Measurements from ENCODE around the gene PASK. TPM values are rescaled to one million over a fixed set of nuclear protein-coding genes. Genes with fewer than 3 reads are reported as not detected.

PASK gene
- total and polyA plus RNA-seq, 2 of the 4 experiments (the other 2 are of a cell fraction) = 4.1 TPM

DNA sequence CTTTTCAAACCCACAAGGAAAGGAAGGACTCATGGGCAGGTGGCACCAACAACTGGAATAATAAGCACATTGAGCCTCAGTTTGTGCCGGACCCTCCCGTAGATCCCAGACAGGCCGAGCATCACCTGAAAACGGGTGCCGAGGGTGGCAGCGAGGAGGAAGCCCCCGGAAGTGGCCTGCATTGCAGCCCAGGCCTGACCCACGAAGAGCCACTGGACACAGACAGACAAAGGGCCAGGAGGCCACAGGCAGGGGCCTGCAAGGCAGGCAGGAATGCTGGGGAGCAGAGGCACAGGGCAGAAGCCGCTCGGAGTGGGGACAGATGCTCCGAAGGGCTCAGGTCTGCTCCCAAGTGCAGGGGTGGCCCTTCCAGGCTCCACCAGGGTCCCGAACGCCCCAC is 78.9 kb downstream of the PASK start:
- no peak overlapping the region for H2BK15ac ChIP-seq (ENCODE audit: low read depth, low read length)
- no peak overlapping the region for H3K56ac ChIP-seq (ENCODE audit: extremely low read depth, insufficient read depth, low read length)
- no peaks in the 10 kb centered on the region for H3K9me3 ChIP-seq (ENCODE audit: control insufficient read depth, insufficient read depth, low read length)
- H3K9ac ChIP-seq (ENCODE audit: low read depth, low read length) = no peak overlapping the region
- intact Hi-C loops (cut with micrococcal nuclease) = no loop called here
- no peak overlapping the region for H3K4me2 ChIP-seq (ENCODE audit: low read depth, low read length)
- H2AFZ ChIP-seq (replicated peaks; ENCODE audit: low read length, poor library complexity) = no peak overlapping the region
- H2AK5ac ChIP-seq (ENCODE audit: low read depth, low read length) = no peak overlapping the region
- no peaks in the 10 kb centered on the region for H3K9me1 ChIP-seq (ENCODE audit: insufficient read depth, low read length)
- DNase-seq = no peak
- H2AK9ac ChIP-seq (replicated peaks; ENCODE audit: low read depth, low read length, poor library complexity) = no peak overlapping the region
- H2BK5ac ChIP-seq (ENCODE audit: low read depth, low read length, poor library complexity, severe bottlenecking) = no peak overlapping the region
- H3K27me3 ChIP-seq (ENCODE audit: control insufficient read depth, insufficient read depth, low read length) = no peaks in the 10 kb centered on the region
- no peak for TF ChIP-seq BHLHE40 (IDR thresholded peaks at IDR 0.05; ENCODE audit: low read depth, low read length)
- no peak for TF ChIP-seq MAFK (IDR thresholded peaks at IDR 0.05; ENCODE audit: low read depth, low read length)
- no peak for TF ChIP-seq CHD1 (IDR thresholded peaks at IDR 0.05; ENCODE audit: low read depth, low read length)
- no peak for TF ChIP-seq MXI1 (IDR thresholded peaks at IDR 0.05; ENCODE audit: borderline replicate concordance, low read depth, low read length)
- TF ChIP-seq, protein P1, sequence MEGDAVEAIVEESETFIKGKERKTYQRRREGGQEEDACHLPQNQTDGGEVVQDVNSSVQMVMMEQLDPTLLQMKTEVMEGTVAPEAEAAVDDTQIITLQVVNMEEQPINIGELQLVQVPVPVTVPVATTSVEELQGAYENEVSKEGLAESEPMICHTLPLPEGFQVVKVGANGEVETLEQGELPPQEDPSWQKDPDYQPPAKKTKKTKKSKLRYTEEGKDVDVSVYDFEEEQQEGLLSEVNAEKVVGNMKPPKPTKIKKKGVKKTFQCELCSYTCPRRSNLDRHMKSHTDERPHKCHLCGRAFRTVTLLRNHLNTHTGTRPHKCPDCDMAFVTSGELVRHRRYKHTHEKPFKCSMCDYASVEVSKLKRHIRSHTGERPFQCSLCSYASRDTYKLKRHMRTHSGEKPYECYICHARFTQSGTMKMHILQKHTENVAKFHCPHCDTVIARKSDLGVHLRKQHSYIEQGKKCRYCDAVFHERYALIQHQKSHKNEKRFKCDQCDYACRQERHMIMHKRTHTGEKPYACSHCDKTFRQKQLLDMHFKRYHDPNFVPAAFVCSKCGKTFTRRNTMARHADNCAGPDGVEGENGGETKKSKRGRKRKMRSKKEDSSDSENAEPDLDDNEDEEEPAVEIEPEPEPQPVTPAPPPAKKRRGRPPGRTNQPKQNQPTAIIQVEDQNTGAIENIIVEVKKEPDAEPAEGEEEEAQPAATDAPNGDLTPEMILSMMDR (conservative IDR thresholded peaks at IDR 0.05; ENCODE audit: low read depth, low read length) = no peak
- no peak for TF ChIP-seq CEBPB (IDR thresholded peaks at IDR 0.05; ENCODE audit: low read depth, low read length)
- TF ChIP-seq, protein P2, sequence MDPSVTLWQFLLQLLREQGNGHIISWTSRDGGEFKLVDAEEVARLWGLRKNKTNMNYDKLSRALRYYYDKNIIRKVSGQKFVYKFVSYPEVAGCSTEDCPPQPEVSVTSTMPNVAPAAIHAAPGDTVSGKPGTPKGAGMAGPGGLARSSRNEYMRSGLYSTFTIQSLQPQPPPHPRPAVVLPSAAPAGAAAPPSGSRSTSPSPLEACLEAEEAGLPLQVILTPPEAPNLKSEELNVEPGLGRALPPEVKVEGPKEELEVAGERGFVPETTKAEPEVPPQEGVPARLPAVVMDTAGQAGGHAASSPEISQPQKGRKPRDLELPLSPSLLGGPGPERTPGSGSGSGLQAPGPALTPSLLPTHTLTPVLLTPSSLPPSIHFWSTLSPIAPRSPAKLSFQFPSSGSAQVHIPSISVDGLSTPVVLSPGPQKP (IDR thresholded peaks at IDR 0.05; ENCODE audit: borderline replicate concordance, low read depth, low read length) = no peak
- TF ChIP-seq RCOR1 (IDR thresholded peaks at IDR 0.05; ENCODE audit: insufficient replicate concordance, low read length) = no peak
- no peak for TF ChIP-seq RAD21 (IDR thresholded peaks at IDR 0.05; ENCODE audit: low read length)
- no peak overlapping the region for H3K4ac ChIP-seq (ENCODE audit: low read depth, low read length)
- no peak overlapping the region for H4K91ac ChIP-seq (ENCODE audit: insufficient read depth, low read depth, low read length)
- H3K79me1 ChIP-seq (ENCODE audit: low read depth in 1 of 2, low read length in 2 of 2) = no peaks in the 10 kb centered on the region
- no TSS peak for BruUV-seq (replicated peaks)
- no peaks in the 10 kb centered on the region for H3K4me1 ChIP-seq (ENCODE audit: control insufficient read depth, insufficient read depth, low read length)
- no peaks in the 10 kb centered on the region for H4K20me1 ChIP-seq (ENCODE audit: insufficient read depth, low read length)
- H3K36me3 ChIP-seq (ENCODE audit: control insufficient read depth, insufficient read depth, low read length) = peaks cover 47% of the 10 kb centered on the region; the same call in 1 of the 2 replicates
- no peak for ATAC-seq (ENCODE audit: low read depth)
- H3K18ac ChIP-seq (ENCODE audit: low read depth, low read length) = no peak overlapping the region
- no peak overlapping the region for H2BK120ac ChIP-seq (ENCODE audit: low read depth, low read length)
- H2BK20ac ChIP-seq (ENCODE audit: low read depth, low read length) = no peak overlapping the region
- H3K23ac ChIP-seq (ENCODE audit: low read depth, low read length) = no peak overlapping the region
- ChIA-PET POLR2A (ENCODE audit: unreplicated experiment) (no interaction called here), CTCF (no interaction called here)
- H3K14ac ChIP-seq (replicated peaks; ENCODE audit: low read depth, low read length) = no peak overlapping the region
- H3K4me3 ChIP-seq (ENCODE audit: insufficient read depth, low read depth, low read length) = no peak overlapping the region
- in situ Hi-C loops (cut with MboI; ENCODE audit: low sequenced_read_pairs) = loop anchor here (10.0 kb wide), 1 partner anchor 216 kb away; no protein-coding TSS in a partner anchor
- H4K8ac ChIP-seq (ENCODE audit: low read depth in 2 of 2, low read length in 2 of 2) = no peak overlapping the region
- WGBS, 2 experiments (ENCODE audit: extremely low coverage in 2 of 2, insufficient read length in 1 of 2) = 89% methylated on average over 4 of the region's 13 CpGs; no CpG with 5 or more reads in 1 of the 2 experiments
- no peak overlapping the region for H3K27ac ChIP-seq (ENCODE audit: insufficient read depth, low read length)
- dilution Hi-C loops (cut with HindIII; ENCODE audit: low sequenced_read_pairs, unreplicated experiment) = no loop called here
- no peak overlapping the region for H4K5ac ChIP-seq (ENCODE audit: low read depth, low read length)

All from IMR-90 (cell line).